Measurements from ENCODE around the gene USP10. TPM values are rescaled to one million over a fixed set of nuclear protein-coding genes. Genes with fewer than 3 reads are reported as not detected.

Gene USP10
- total RNA-seq, 4 donors from 2014 or later = 63.0 to 98.4 (median 70.9) TPM

- Histone ChIP-seq H3K4me3 (replicated peaks in 1 of 3) (no peak overlapping the region), H3K27me3 (no peaks in the 10 kb centered on the region), H3K27ac (no peak overlapping the region), H3K36me3 (no peaks in the 10 kb centered on the region), H3K9me3 (no peaks in the 10 kb centered on the region), H3K4me1 (peaks cover 0 to 7% of the 10 kb centered on the region in 2 donors)
- DNase-seq = no peak
- 63 to 74% methylated on average over 8 of the region's 8 CpGs for WGBS, 2 donors
- intact Hi-C loops (cut with DNase I) = loop anchor here (10.0 kb wide), 1 partner anchor 335 kb away; no protein-coding TSS in a partner anchor
- no peak for TF ChIP-seq POLR2A (IDR thresholded peaks at IDR 0.05)
- TF ChIP-seq CTCF (IDR thresholded peaks at IDR 0.05) = no peak
Observed at GRCh38 chr16:84749815-84750214, 50.0 kb downstream of the USP10 start.

GRCh38 chr16:84750575-84750974 lies 50.8 kb downstream of the USP10 start:
- H3K27ac ChIP-seq = no peak overlapping the region
- 91 to 93% methylated on average over 4 of the region's 4 CpGs for WGBS, 2 donors
- TF ChIP-seq POLR2A (IDR thresholded peaks at IDR 0.05) (no peak), CTCF (IDR thresholded peaks at IDR 0.05) (no peak)

GRCh38 chr16:84751241-84751640 lies 51.4 kb downstream of the USP10 start:
- H3K27me3 ChIP-seq = no peaks in the 10 kb centered on the region
- no peak overlapping the region for H3K27ac ChIP-seq
- no peaks in the 10 kb centered on the region for H3K36me3 ChIP-seq
- no peak for DNase-seq
- WGBS, 2 donors = 88 to 97% methylated on average over 6 of the region's 6 CpGs
- H3K4me3 ChIP-seq (replicated peaks in 1 of 3) = no peak overlapping the region
- peaks cover 0 to 9% of the 10 kb centered on the region in 2 donors for H3K4me1 ChIP-seq
- intact Hi-C loops (cut with DNase I) = loop anchor here (10.0 kb wide), 1 partner anchor 334 kb away; no protein-coding TSS in a partner anchor
- TF ChIP-seq POLR2A (IDR thresholded peaks at IDR 0.05) (no peak), CTCF (IDR thresholded peaks at IDR 0.05) (no peak)
- no peaks in the 10 kb centered on the region for H3K9me3 ChIP-seq

More at GRCh38 chr16:84750575-84750974, 50.8 kb downstream of the USP10 start:
- H3K4me3 ChIP-seq (replicated peaks in 1 of 3) = no peak overlapping the region
- intact Hi-C loops (cut with DNase I) = loop anchor here (10.0 kb wide), 1 partner anchor 334 kb away; no protein-coding TSS in a partner anchor
- no peak for DNase-seq
- H3K9me3 ChIP-seq = no peaks in the 10 kb centered on the region
- H3K27me3 ChIP-seq = no peaks in the 10 kb centered on the region
- peaks cover 0 to 9% of the 10 kb centered on the region in 2 donors for H3K4me1 ChIP-seq
- no peaks in the 10 kb centered on the region for H3K36me3 ChIP-seq

- Histone ChIP-seq H3K27me3 (no peaks in the 10 kb centered on the region), H3K27ac (no peak overlapping the region), H3K4me3 (replicated peaks in 1 of 3) (no peak overlapping the region), H3K36me3 (no peaks in the 10 kb centered on the region), H3K4me1 (peaks cover 0 to 9% of the 10 kb centered on the region in 2 donors), H3K9me3 (no peaks in the 10 kb centered on the region)
- intact Hi-C loops (cut with DNase I) = loop anchor here (10.0 kb wide), 1 partner anchor 333 kb away; no protein-coding TSS in a partner anchor
- DNase-seq = no peak
- no peak for TF ChIP-seq CTCF (IDR thresholded peaks at IDR 0.05)
Observed at GRCh38 chr16:84751947-84752346, 52.1 kb downstream of the USP10 start.

GRCh38 chr16:84752600-84752999 lies 52.8 kb downstream of the USP10 start:
- no peaks in the 10 kb centered on the region for H3K9me3 ChIP-seq
- H3K27me3 ChIP-seq = no peaks in the 10 kb centered on the region
- H3K27ac ChIP-seq = no peak overlapping the region
- H3K4me3 ChIP-seq (replicated peaks in 1 of 3) = no peak overlapping the region
- intact Hi-C loops (cut with DNase I) = loop anchor here (10.0 kb wide), 1 partner anchor 332 kb away; no protein-coding TSS in a partner anchor
- H3K36me3 ChIP-seq = no peaks in the 10 kb centered on the region
- TF ChIP-seq CTCF (IDR thresholded peaks at IDR 0.05) (no peak), POLR2A (IDR thresholded peaks at IDR 0.05) (no peak)
- WGBS, 2 donors = 93 to 95% methylated on average over 8 of the region's 8 CpGs
- DNase-seq = no peak
- peaks cover 0 to 9% of the 10 kb centered on the region in 2 donors for H3K4me1 ChIP-seq
